ENCODE results near the gene DSCAM. TPM values are rescaled to one million over a fixed set of nuclear protein-coding genes. Genes with fewer than 3 reads are reported as not detected.

The DSCAM gene
- total RNA-seq, 1 experiment from 2014 or later = 0.13 TPM

DNA sequence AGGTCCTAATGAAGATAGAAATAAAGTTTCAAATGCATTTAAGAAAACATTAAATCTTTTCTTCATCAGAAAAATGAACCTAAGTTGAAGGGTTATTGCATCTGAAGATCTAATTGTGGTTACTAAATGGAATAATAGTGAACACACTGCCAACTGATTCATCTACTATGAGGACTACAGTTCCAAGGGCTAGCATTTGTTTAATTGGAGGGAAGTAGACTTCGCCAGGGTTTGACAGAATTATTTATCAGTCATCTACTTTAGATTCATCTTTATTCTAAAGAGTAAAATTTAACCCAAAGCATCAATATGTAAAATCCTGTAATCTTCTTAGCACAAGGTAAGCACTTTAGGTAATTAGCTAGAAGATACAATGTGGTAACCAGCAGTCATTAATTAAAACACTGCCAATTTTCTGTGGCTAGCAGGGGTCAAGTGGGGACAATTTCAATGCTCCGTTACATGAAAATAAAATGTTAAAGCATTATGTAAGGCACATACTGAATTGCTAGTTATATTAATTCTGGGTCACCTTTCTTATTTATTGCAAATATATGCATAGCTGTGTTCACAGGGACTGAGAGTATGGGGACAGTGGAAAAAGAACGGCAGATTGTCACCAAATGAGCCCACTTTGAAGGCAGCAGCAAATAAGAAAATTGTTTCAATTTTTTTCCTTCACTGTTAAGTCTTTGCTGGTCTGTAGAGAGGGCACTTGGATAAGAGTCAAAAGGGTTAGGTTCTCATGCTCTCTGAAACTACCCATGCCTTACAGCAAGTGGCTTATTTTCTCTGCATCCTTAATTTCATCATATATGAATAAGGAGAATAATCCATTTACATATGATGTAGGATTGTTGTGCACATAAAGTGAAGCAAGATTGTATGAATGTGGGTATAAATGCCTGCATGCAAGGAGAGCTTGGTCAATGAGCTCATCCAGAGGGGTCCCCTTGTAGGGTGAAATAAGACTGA lies 563.8 kb downstream of the DSCAM start (continued):
- TF ChIP-seq, protein P1, sequence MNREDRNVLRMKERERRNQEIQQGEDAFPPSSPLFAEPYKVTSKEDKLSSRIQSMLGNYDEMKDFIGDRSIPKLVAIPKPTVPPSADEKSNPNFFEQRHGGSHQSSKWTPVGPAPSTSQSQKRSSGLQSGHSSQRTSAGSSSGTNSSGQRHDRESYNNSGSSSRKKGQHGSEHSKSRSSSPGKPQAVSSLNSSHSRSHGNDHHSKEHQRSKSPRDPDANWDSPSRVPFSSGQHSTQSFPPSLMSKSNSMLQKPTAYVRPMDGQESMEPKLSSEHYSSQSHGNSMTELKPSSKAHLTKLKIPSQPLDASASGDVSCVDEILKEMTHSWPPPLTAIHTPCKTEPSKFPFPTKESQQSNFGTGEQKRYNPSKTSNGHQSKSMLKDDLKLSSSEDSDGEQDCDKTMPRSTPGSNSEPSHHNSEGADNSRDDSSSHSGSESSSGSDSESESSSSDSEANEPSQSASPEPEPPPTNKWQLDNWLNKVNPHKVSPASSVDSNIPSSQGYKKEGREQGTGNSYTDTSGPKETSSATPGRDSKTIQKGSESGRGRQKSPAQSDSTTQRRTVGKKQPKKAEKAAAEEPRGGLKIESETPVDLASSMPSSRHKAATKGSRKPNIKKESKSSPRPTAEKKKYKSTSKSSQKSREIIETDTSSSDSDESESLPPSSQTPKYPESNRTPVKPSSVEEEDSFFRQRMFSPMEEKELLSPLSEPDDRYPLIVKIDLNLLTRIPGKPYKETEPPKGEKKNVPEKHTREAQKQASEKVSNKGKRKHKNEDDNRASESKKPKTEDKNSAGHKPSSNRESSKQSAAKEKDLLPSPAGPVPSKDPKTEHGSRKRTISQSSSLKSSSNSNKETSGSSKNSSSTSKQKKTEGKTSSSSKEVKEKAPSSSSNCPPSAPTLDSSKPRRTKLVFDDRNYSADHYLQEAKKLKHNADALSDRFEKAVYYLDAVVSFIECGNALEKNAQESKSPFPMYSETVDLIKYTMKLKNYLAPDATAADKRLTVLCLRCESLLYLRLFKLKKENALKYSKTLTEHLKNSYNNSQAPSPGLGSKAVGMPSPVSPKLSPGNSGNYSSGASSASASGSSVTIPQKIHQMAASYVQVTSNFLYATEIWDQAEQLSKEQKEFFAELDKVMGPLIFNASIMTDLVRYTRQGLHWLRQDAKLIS (CRISPR knock-in tag; IDR thresholded peaks at IDR 0.05; ENCODE audit: borderline replicate concordance) = no peak
- TF ChIP-seq, protein P2, sequence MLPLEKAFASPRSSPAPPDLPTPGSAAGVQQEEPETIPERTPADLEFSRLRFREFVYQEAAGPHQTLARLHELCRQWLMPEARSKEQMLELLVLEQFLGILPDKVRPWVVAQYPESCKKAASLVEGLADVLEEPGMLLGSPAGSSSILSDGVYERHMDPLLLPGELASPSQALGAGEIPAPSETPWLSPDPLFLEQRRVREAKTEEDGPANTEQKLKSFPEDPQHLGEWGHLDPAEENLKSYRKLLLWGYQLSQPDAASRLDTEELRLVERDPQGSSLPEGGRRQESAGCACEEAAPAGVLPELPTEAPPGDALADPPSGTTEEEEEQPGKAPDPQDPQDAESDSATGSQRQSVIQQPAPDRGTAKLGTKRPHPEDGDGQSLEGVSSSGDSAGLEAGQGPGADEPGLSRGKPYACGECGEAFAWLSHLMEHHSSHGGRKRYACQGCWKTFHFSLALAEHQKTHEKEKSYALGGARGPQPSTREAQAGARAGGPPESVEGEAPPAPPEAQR (CRISPR knock-in tag; IDR thresholded peaks at IDR 0.05) = no peak
- no peak for TF ChIP-seq ETV6 (CRISPR knock-in tag; IDR thresholded peaks at IDR 0.05)
- TF ChIP-seq, protein P3, sequence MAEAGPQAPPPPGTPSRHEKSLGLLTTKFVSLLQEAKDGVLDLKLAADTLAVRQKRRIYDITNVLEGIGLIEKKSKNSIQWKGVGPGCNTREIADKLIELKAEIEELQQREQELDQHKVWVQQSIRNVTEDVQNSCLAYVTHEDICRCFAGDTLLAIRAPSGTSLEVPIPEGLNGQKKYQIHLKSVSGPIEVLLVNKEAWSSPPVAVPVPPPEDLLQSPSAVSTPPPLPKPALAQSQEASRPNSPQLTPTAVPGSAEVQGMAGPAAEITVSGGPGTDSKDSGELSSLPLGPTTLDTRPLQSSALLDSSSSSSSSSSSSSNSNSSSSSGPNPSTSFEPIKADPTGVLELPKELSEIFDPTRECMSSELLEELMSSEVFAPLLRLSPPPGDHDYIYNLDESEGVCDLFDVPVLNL (CRISPR knock-in tag; IDR thresholded peaks at IDR 0.05; ENCODE audit: borderline replicate concordance, low read depth) = no peak
- TF ChIP-seq, protein P4, sequence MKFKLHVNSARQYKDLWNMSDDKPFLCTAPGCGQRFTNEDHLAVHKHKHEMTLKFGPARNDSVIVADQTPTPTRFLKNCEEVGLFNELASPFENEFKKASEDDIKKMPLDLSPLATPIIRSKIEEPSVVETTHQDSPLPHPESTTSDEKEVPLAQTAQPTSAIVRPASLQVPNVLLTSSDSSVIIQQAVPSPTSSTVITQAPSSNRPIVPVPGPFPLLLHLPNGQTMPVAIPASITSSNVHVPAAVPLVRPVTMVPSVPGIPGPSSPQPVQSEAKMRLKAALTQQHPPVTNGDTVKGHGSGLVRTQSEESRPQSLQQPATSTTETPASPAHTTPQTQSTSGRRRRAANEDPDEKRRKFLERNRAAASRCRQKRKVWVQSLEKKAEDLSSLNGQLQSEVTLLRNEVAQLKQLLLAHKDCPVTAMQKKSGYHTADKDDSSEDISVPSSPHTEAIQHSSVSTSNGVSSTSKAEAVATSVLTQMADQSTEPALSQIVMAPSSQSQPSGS (CRISPR knock-in tag; IDR thresholded peaks at IDR 0.05; ENCODE audit: borderline replicate concordance, low read depth) = no peak
- TF ChIP-seq ZNF219 (CRISPR knock-in tag; IDR thresholded peaks at IDR 0.05; ENCODE audit: borderline replicate concordance) = no peak
- no peak for TF ChIP-seq TEAD4 (CRISPR knock-in tag; IDR thresholded peaks at IDR 0.05)

DNA sequence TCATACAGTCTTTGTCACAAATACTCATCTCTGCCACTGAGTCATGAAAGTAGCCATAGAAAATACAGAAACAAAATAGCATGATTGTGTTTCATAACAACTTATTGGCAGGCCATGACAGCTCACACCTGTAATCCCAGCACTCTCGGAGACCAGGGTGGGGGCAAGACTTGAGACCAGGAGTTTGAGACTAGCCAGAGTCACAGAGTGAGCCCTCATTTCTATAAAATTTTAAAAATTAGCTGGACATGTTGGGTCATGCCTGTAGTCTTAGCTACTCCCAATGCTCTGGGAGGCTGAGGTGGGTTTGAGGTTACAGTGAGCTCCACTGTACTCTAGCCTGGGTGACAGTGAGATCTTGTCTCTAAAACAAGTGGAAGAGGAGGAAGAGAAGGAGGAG lies 568.6 kb downstream of the DSCAM start:
- Mint-ChIP-seq H3K9me3 (peaks cover 11% of the 10 kb centered on the region), H3K36me3 (no peaks in the 10 kb centered on the region)
- ATAC-seq = no peak
- TF ChIP-seq, protein P5, sequence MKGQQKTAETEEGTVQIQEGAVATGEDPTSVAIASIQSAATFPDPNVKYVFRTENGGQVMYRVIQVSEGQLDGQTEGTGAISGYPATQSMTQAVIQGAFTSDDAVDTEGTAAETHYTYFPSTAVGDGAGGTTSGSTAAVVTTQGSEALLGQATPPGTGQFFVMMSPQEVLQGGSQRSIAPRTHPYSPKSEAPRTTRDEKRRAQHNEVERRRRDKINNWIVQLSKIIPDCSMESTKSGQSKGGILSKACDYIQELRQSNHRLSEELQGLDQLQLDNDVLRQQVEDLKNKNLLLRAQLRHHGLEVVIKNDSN (CRISPR knock-in tag; IDR thresholded peaks at IDR 0.05) = no peak
- TF ChIP-seq MYBL2 (CRISPR knock-in tag; IDR thresholded peaks at IDR 0.05) (no peak), FOXJ3 (CRISPR knock-in tag; IDR thresholded peaks at IDR 0.05; ENCODE audit: borderline replicate concordance) (no peak), FOXP1 (CRISPR knock-in tag; IDR thresholded peaks at IDR 0.05; ENCODE audit: borderline replicate concordance) (no peak), SMAD4 (CRISPR knock-in tag; IDR thresholded peaks at IDR 0.05) (no peak), SOX15 (CRISPR knock-in tag; IDR thresholded peaks at IDR 0.05) (no peak), EMX1 (CRISPR knock-in tag; IDR thresholded peaks at IDR 0.05) (no peak), TCF7 (CRISPR knock-in tag; IDR thresholded peaks at IDR 0.05; ENCODE audit: low read depth) (no peak)
- TF ChIP-seq, protein P6, sequence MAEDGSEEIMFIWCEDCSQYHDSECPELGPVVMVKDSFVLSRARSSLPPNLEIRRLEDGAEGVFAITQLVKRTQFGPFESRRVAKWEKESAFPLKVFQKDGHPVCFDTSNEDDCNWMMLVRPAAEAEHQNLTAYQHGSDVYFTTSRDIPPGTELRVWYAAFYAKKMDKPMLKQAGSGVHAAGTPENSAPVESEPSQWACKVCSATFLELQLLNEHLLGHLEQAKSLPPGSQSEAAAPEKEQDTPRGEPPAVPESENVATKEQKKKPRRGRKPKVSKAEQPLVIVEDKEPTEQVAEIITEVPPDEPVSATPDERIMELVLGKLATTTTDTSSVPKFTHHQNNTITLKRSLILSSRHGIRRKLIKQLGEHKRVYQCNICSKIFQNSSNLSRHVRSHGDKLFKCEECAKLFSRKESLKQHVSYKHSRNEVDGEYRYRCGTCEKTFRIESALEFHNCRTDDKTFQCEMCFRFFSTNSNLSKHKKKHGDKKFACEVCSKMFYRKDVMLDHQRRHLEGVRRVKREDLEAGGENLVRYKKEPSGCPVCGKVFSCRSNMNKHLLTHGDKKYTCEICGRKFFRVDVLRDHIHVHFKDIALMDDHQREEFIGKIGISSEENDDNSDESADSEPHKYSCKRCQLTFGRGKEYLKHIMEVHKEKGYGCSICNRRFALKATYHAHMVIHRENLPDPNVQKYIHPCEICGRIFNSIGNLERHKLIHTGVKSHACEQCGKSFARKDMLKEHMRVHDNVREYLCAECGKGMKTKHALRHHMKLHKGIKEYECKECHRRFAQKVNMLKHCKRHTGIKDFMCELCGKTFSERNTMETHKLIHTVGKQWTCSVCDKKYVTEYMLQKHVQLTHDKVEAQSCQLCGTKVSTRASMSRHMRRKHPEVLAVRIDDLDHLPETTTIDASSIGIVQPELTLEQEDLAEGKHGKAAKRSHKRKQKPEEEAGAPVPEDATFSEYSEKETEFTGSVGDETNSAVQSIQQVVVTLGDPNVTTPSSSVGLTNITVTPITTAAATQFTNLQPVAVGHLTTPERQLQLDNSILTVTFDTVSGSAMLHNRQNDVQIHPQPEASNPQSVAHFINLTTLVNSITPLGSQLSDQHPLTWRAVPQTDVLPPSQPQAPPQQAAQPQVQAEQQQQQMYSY (CRISPR knock-in tag; IDR thresholded peaks at IDR 0.05) = no peak
- TF ChIP-seq, protein P4 (CRISPR knock-in tag; IDR thresholded peaks at IDR 0.05; ENCODE audit: borderline replicate concordance, low read depth) = no peak
- TF ChIP-seq, protein P2 (CRISPR knock-in tag; IDR thresholded peaks at IDR 0.05) = no peak
- TF ChIP-seq, protein P7, sequence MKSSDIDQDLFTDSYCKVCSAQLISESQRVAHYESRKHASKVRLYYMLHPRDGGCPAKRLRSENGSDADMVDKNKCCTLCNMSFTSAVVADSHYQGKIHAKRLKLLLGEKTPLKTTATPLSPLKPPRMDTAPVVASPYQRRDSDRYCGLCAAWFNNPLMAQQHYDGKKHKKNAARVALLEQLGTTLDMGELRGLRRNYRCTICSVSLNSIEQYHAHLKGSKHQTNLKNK (CRISPR knock-in tag; IDR thresholded peaks at IDR 0.05) = no peak

More for the DNA sequence above, 568.6 kb downstream of the DSCAM start:
- no peak overlapping the region for H3K4me3 Mint-ChIP-seq
- 0 out of 2 replicates have a peak, but pooled peaks cover 9% of the 10 kb centered on the region for H3K4me1 Mint-ChIP-seq
- POLR2A ChIA-PET = no interaction called here
- H3K27ac Mint-ChIP-seq = no peak overlapping the region
- CTCF ChIA-PET = interaction anchor here (0.5 kb wide), 1 partner anchor 44 kb away, joined by 3 read pairs; no protein-coding TSS in a partner anchor
- H3K27me3 Mint-ChIP-seq (ENCODE audit: low read depth) = no peaks in the 10 kb centered on the region
- no peak for DNase-seq (ENCODE audit: low spot score)
